ENCODE measurements around the gene MYLK.

- TF ChIP-seq CTCF (IDR thresholded peaks at IDR 0.05) (no peak), EP300 (IDR thresholded peaks at IDR 0.05) (no peak)
Observed at GRCh38 chr3:123767564-123768292, 116.4 kb downstream of the MYLK start.

Data from suprapubic skin (tissue), 3 donors.